ENCODE results near the gene NUDT21.
"Not testable (repeated sequence)": the region's sequence is repeated elsewhere in the genome, so short reads cannot be mapped to it uniquely, and the experiment has no call there.

Gene NUDT21

GRCh38 chr16:56450986-56451752 is at the start of gene NUDT21, which contains the start of gene OGFOD1:
TSS of gene NUDT21 (minus strand) at chr16:56451332. CDS start at chr16:56451202, 130 bp downstream.
TSS of gene OGFOD1 (plus strand) at chr16:56451554. CDS start at chr16:56451613, 59 bp downstream.
- DNase-seq = peak; percentile 57 to 99 (median 90)

GRCh38 chr16:56493815-56494214 is 42.7 kb upstream of the NUDT21 start:
- DNase-seq = no peak

GRCh38 chr16:56493126-56493525 is 42.0 kb upstream of the NUDT21 start:
- DNase-seq = no peak

GRCh38 chr16:56491657-56492261 is 40.6 kb upstream of the NUDT21 start:
- no peak for DNase-seq

- DNase-seq = not testable (repeated sequence)
Measured at GRCh38 chr16:56488868-56489267, 37.7 kb upstream of the NUDT21 start.

GRCh38 chr16:56488035-56488434 is 36.9 kb upstream of the NUDT21 start:
- DNase-seq = peak in 10 of 14 donors; percentile 0 to 47 (median 13)

- DNase-seq = no peak
Measured at GRCh38 chr16:56483394-56483793, 32.3 kb upstream of the NUDT21 start.

- no peak for DNase-seq
Measured at GRCh38 chr16:56482683-56483236, 31.6 kb upstream of the NUDT21 start.

GRCh38 chr16:56481468-56482122 is 30.5 kb upstream of the NUDT21 start:
- no peak for DNase-seq

GRCh38 chr16:56480776-56481467 is 29.8 kb upstream of the NUDT21 start:
- no peak for DNase-seq

GRCh38 chr16:56479469-56479868 is 28.3 kb upstream of the NUDT21 start:
- no peak for DNase-seq

- no peak for DNase-seq
Measured at GRCh38 chr16:56478281-56479049, 27.3 kb upstream of the NUDT21 start.

- no peak for DNase-seq
Measured at GRCh38 chr16:56477096-56477878, 26.2 kb upstream of the NUDT21 start.

GRCh38 chr16:56475201-56475600 is 24.1 kb upstream of the NUDT21 start:
- no peak for DNase-seq

GRCh38 chr16:56470666-56471065 is 19.5 kb upstream of the NUDT21 start:
- DNase-seq = no peak

- no peak for DNase-seq
Measured at GRCh38 chr16:56470232-56470631, 19.1 kb upstream of the NUDT21 start.

- DNase-seq = no peak
Measured at GRCh38 chr16:56469748-56470147, 18.6 kb upstream of the NUDT21 start.

GRCh38 chr16:56468800-56469199 is 17.7 kb upstream of the NUDT21 start:
- no peak for DNase-seq

- no peak for DNase-seq
Measured at GRCh38 chr16:56466344-56466743, 15.2 kb upstream of the NUDT21 start.

GRCh38 chr16:56463153-56463552 is 12.0 kb upstream of the NUDT21 start:
- no peak for DNase-seq
